ENCODE results near the gene DENND6B. TPM values are rescaled to one million over a fixed set of nuclear protein-coding genes. Genes with fewer than 3 reads are reported as not detected.

DENND6B gene
- total RNA-seq, 2 donors from 2014 or later: 3.4 to 7.3 TPM

DNA sequence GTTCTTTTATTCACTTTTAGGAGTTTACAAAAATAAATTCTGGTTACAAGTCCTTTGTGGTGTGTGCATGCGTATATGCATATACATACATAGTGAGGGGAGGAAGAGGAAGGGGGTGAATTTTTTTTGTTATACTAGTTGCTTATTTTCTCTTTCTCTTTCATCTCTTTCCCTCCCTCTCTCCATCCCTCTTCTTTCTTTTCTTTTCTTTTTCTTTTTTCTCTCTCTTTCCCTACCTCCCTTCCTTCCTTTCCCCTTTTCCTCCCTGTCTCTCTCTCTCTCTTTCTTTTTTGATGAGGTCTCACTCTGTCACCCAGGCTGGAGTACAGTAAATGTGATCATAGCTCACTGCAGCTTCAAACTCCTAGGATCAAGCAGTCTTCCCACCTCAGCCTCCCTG, 30.4 kb upstream of the DENND6B start:
- Histone ChIP-seq H3K27ac (no peak overlapping the region), H3K27me3 (no peaks in the 10 kb centered on the region), H3K4me3 (no peak overlapping the region), H3K4me1 (peaks cover 8% of the 10 kb centered on the region), H3K36me3 (replicated peaks in 1 of 2; ENCODE audit: insufficient read depth in 1 of 2, low read depth in 2 of 2) (no peaks in the 10 kb centered on the region), H3K9me3 (no peaks in the 10 kb centered on the region)
- WGBS, 2 donors: 94 to 97% methylated on average over 1 of the region's 1 CpG
- no peak for DNase-seq
- intact Hi-C loops (cut with DNase I): no loop called here
- ATAC-seq: no peak
- TF ChIP-seq POLR2A (IDR thresholded peaks at IDR 0.05): no peak
- TF ChIP-seq, protein P1, sequence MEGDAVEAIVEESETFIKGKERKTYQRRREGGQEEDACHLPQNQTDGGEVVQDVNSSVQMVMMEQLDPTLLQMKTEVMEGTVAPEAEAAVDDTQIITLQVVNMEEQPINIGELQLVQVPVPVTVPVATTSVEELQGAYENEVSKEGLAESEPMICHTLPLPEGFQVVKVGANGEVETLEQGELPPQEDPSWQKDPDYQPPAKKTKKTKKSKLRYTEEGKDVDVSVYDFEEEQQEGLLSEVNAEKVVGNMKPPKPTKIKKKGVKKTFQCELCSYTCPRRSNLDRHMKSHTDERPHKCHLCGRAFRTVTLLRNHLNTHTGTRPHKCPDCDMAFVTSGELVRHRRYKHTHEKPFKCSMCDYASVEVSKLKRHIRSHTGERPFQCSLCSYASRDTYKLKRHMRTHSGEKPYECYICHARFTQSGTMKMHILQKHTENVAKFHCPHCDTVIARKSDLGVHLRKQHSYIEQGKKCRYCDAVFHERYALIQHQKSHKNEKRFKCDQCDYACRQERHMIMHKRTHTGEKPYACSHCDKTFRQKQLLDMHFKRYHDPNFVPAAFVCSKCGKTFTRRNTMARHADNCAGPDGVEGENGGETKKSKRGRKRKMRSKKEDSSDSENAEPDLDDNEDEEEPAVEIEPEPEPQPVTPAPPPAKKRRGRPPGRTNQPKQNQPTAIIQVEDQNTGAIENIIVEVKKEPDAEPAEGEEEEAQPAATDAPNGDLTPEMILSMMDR (IDR thresholded peaks at IDR 0.05): no peak

DNA sequence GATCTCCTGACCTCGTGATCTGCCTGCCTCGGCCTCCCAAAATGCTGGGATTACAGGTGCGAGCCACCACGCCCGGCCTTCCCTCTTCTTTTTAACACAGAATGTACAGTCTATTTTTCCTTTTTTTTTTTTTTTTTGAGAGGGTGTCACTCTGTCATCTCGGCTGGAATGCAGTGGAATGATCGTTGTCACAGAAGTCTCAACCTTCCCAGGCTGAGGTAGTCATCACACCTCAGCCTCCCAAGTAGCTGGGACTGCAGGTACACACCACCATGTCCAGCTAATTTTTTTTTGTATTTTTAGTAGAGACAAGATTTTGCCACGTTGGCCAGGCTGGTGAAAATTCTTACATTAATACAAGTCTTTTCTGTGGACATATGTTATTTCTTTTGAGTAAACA, 29.4 kb upstream of the DENND6B start:
- intact Hi-C loops (cut with DNase I): no loop called here
- no peak for DNase-seq
- Histone ChIP-seq H3K4me1 (peaks cover 6% of the 10 kb centered on the region), H3K4me3 (no peak overlapping the region), H3K27ac (no peak overlapping the region), H3K36me3 (replicated peaks in 1 of 2; ENCODE audit: insufficient read depth in 1 of 2, low read depth in 2 of 2) (no peaks in the 10 kb centered on the region), H3K9me3 (no peaks in the 10 kb centered on the region), H3K27me3 (no peaks in the 10 kb centered on the region)
- TF ChIP-seq, protein P1 (IDR thresholded peaks at IDR 0.05): no peak
- no peak for TF ChIP-seq POLR2A (IDR thresholded peaks at IDR 0.05)
- ATAC-seq: no peak
- WGBS, 2 donors: 86 to 95% methylated on average over 8 of the region's 8 CpGs

DNA sequence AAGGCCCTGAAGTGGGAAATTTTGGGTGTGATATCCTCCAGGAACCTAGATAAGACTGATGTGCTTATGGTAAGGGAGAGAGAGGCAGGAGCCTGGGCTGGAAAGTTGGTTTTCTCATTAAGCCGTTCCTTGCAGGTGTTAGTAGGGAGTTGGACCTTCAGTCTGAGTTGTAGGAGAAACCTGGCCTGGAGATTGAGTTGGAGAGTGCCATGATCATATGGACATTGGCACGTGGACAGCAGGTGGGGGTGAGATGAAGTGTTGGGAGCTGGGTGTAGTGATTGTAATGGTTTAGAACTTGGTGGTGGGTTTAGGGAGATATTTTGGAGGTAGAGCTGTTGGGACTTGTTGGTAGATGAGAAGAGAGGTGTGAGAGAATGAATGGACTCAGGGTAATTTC, 21.2 kb upstream of the DENND6B start:
- H3K4me3 ChIP-seq: no peak overlapping the region
- no peak overlapping the region for H3K27ac ChIP-seq
- H3K36me3 ChIP-seq (replicated peaks in 1 of 2; ENCODE audit: insufficient read depth in 1 of 2, low read depth in 2 of 2): no peaks in the 10 kb centered on the region
- intact Hi-C loops (cut with DNase I): no loop called here
- TF ChIP-seq, protein P1 (IDR thresholded peaks at IDR 0.05): no peak
- TF ChIP-seq POLR2A (IDR thresholded peaks at IDR 0.05): no peak
- 32 to 33% methylated on average over 2 of the region's 2 CpGs for WGBS, 2 donors
- no peak for DNase-seq
- H3K4me1 ChIP-seq: peaks cover 8% of the 10 kb centered on the region
- no peak for ATAC-seq
- no peaks in the 10 kb centered on the region for H3K27me3 ChIP-seq
- H3K9me3 ChIP-seq: no peaks in the 10 kb centered on the region

DNA sequence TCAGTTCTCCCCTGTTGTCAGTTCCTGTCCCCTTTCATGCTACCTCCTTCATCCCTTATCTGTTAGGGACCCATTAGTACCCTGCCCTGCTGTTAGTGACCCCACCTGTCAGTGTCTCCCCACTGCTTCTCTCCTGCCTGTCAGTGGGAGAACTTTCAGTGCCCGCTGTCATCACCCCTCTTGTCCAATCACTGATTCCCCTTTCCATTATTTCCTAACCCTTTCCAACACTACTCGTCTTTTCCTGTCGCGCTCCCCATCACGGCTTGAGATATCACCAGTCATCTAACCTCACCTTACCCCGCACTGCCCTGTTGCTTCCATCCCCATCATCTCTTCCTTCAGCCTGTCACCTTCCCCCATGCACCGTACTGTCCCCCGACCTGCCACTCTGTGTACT, 20.3 kb upstream of the DENND6B start:
- no peak for DNase-seq

DNA sequence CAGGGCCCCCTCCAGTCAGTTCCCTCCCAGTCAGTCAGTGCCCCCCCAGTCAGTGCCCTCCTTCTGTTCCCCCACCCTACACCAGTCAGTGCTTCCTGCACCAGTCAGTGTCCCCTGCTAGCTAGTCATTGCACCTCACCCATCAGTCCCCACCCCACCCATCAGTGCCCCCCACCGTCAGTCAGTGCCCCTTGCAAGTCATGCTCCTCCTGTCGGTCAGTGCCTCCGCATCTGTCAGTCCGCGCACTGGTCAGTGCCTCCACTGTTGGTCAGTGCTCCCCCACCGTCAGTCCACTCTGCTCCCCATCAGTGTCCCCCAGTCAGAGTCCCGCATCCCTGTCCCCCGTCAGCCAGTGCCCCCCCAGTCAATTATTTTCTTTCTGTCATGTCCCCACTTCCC, 19.7 kb upstream of the DENND6B start:
- no peak for DNase-seq
- Histone ChIP-seq H3K4me3 (no peak overlapping the region), H3K36me3 (replicated peaks in 1 of 2; ENCODE audit: insufficient read depth in 1 of 2, low read depth in 2 of 2) (no peaks in the 10 kb centered on the region), H3K9me3 (no peaks in the 10 kb centered on the region), H3K4me1 (peaks cover 19% of the 10 kb centered on the region), H3K27me3 (no peaks in the 10 kb centered on the region), H3K27ac (no peak overlapping the region)
- TF ChIP-seq, protein P1 (IDR thresholded peaks at IDR 0.05): no peak
- no peak for TF ChIP-seq POLR2A (IDR thresholded peaks at IDR 0.05)
- intact Hi-C loops (cut with DNase I): no loop called here
- WGBS, 2 donors: 64 to 78% methylated on average over 8 of the region's 8 CpGs
- no peak for ATAC-seq

More for the DNA sequence above, 20.3 kb upstream of the DENND6B start:
- no peak overlapping the region for H3K4me3 ChIP-seq
- H3K36me3 ChIP-seq (replicated peaks in 1 of 2; ENCODE audit: insufficient read depth in 1 of 2, low read depth in 2 of 2): no peaks in the 10 kb centered on the region
- H3K27ac ChIP-seq: no peak overlapping the region
- 68 to 69% methylated on average over 8 of the region's 8 CpGs for WGBS, 2 donors
- H3K9me3 ChIP-seq: no peaks in the 10 kb centered on the region
- TF ChIP-seq, protein P1 (IDR thresholded peaks at IDR 0.05): no peak
- TF ChIP-seq POLR2A (IDR thresholded peaks at IDR 0.05): no peak
- intact Hi-C loops (cut with DNase I): no loop called here
- H3K4me1 ChIP-seq: peaks cover 16% of the 10 kb centered on the region
- no peak for ATAC-seq
- H3K27me3 ChIP-seq: no peaks in the 10 kb centered on the region

Data from body of pancreas (tissue), 4 donors.